ENCODE measurements around the gene MYO1G. TPM values are rescaled to one million over a fixed set of nuclear protein-coding genes. Genes with fewer than 3 reads are reported as not detected.

The MYO1G gene
- total RNA-seq, 4 donors from 2014 or later: 1.1 to 3.0 (median 2.2) TPM

DNA sequence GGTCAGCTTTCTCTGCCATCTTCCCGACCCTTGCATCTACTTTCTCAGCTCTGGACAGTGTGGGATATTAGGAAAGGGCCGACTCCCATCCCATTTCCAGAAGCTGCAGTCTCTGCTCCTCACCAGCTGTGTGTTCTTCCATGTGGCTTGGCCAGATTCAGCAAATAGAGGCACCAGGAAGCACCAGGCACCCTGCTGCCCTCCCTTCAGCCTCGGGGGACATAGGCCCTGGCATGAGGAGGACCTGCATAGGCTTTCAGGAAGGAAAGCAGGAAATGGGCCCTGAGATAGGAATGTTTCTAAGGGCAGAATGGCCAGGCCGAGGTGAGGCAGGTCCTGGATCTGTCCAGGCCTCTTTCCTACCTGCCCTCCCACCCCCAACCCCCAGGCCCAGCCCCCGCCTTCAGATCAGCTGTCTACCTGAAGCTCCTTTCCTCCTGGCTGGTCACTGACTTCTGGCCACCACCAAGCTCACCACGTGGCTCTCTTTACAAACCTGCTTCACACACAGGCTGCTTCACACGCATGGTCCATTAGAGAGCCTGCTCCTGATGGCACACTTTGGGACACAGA, 66.0 kb downstream of the MYO1G start:
- TF ChIP-seq CTCF (IDR thresholded peaks at IDR 0.05) (no peak), POLR2A (IDR thresholded peaks at IDR 0.05) (no peak)
- intact Hi-C loops (cut with DNase I; ENCODE audit: low total_unique reads): no loop called here
- DNase-seq (ENCODE audit: low spot score in 2 of 2): no peak
- WGBS, 2 donors: 33 to 35% methylated on average over 7 of the region's 7 CpGs
- H3K4me3 ChIP-seq (ENCODE audit: low read depth, poor library complexity, severe bottlenecking): no peak overlapping the region

Other genes with a start within 250 kb of the MYO1G start
- 10 to 100 TPM; 21.1 to 36.0 (median 24.7) TPM for gene ZMIZ2, start 230.2 kb downstream of the MYO1G start, total RNA-seq
- 1,000 to 10,000 TPM; 1,809 to 2,568 (median 2,150) TPM for gene PPIA, start 182.3 kb downstream of the MYO1G start, total RNA-seq
- gene H2AZ2, start 130.9 kb downstream of the MYO1G start, total RNA-seq: 10 to 100 TPM; 62.8 to 83.8 (median 70.1) TPM
- 10 to 100 TPM; 20.0 to 28.5 (median 26.8) TPM for gene PURB, start 93.5 kb downstream of the MYO1G start, total RNA-seq
- 10 to 100 TPM; 25.1 to 45.7 (median 32.6) TPM for gene CCM2, start 21.2 kb upstream of the MYO1G start, total RNA-seq
- gene NACAD, start 110.0 kb upstream of the MYO1G start, total RNA-seq: 1 to 10 TPM in 3 of 4 donors, under 1 TPM in 1; 0.89 to 2.0 (median 1.7) TPM
- 10 to 100 TPM; 46.0 to 62.3 (median 58.1) TPM for gene TBRG4, start 132.7 kb upstream of the MYO1G start, total RNA-seq
- gene RAMP3, start 178.8 kb upstream of the MYO1G start, total RNA-seq: 10 to 100 TPM; 23.8 to 71.6 (median 35.1) TPM